Kidney (tissue), 14 donors: ENCODE results near the gene CYS1. TPM values are rescaled to one million over a fixed set of nuclear protein-coding genes. Genes with fewer than 3 reads are reported as not detected.

Experiments used
- DNase-seq, 5 donors: peaks; one replicate each; pipeline ENCODE4 v3.0.0-alpha.2; 2013 to 2020
- FAIRE-seq: peaks from 2 replicates; lab custom pipeline; 2012; peaks lifted over from hg19 to GRCh38; lab: Jason Lieb, UNC
- H3K27ac ChIP-seq, 2 donors: one replicate each; pipeline ENCODE4 v1.7.0; 2013; ENCODE audit warnings: low read depth in 2 of 2, low read length in 2 of 2, inconsistent platforms in 1 of 2
- H3K27me3 ChIP-seq: one replicate; pipeline ENCODE4 v1.7.1; 2013; ENCODE audit warnings: low read length, inconsistent platforms; ENCODE audit not compliant: control insufficient read depth, insufficient read depth
- H3K36me3 ChIP-seq, 3 donors: one replicate each; pipeline versions ENCODE4 v1.7.0 to v1.7.1; 2013; ENCODE audit warnings: low read length in 3 of 3, control low read depth in 1 of 3, inconsistent platforms in 1 of 3; ENCODE audit not compliant: insufficient read depth in 3 of 3, control insufficient read depth in 2 of 3
- H3K4me1 ChIP-seq, 3 donors: one replicate each; pipeline versions ENCODE4 v1.7.0 to v1.7.1; 2013; ENCODE audit warnings: low read length in 3 of 3, inconsistent platforms in 1 of 3, low read depth in 1 of 3; ENCODE audit not compliant: control insufficient read depth in 2 of 3, insufficient read depth in 2 of 3
- H3K4me3 ChIP-seq, 3 donors: one replicate each; pipeline versions ENCODE4 v1.7.0 to v1.8.1; 2013; ENCODE audit warnings: low read length in 3 of 3, control low read depth in 1 of 3, inconsistent platforms in 1 of 3
- H3K9ac ChIP-seq, 3 donors: one replicate each; pipeline versions ENCODE4 v1.7.0 to v1.7.1; 2013; ENCODE audit warnings: low read length in 3 of 3, control low read depth in 1 of 3, inconsistent platforms in 1 of 3
- H3K9me3 ChIP-seq, 3 donors: one replicate each; pipeline versions ENCODE4 v1.7.0 to v1.7.1; 2013; ENCODE audit warnings: low read length in 3 of 3, control low read depth in 1 of 3, inconsistent platforms in 1 of 3; ENCODE audit not compliant: control insufficient read depth in 2 of 3, insufficient read depth in 1 of 3
- CTCF ChIP-seq: IDR thresholded peaks from 3 replicates; pipeline ENCODE4 v1.5.1; 2012; ENCODE audit warnings: mild to moderate bottlenecking, moderate library complexity, borderline replicate concordance; ENCODE audit not compliant: insufficient read depth; ENCODE audit errors: extremely low read depth
- intact Hi-C: fragments of 100-400 bp; cut with DNase I; formaldehyde crosslinking; loops from one replicate; pipeline ENCODE4 v1.11.1; 2022
- polyA plus RNA-seq: library from polyadenylated mRNA; stranded (reverse); fragments of 350-450 nt; fragmentation: Illumina TruSeq; extraction: RNeasy Lipid Tissue Mini Kit (QIAGEN cat#74804); gene quantifications from one replicate; pipeline ENCODE4 v1.2.3, GENCODE V29; 2014; ENCODE audit warnings: low read depth, low replicate concordance; ENCODE audit not compliant: insufficient read depth
- total RNA-seq: library from RNA; stranded (reverse); fragmentation: NEBNext Ultra II Directional; extraction: Animal tissue kit (Norgen Biotek cat#: 25700); gene quantifications from one replicate; pipeline ENCODE4 v1.2.1, GENCODE V29; 2021
- donor health status: control.
- donor health status: control.
- donor health status: control.
- donor health status: control.
- donor health status: control.
- donor health status: DM: yes; HTN: yes; CAD: no.
- donor health status: Normal renal cell carcinoma (clear cell type).

CYS1 gene
- total and polyA plus RNA-seq, 2 donors from 2014 or later: 245 to 276 TPM

- peak in 1 of 5 donors; percentile 15 for DNase-seq
- TF ChIP-seq CTCF: no peak
- Histone ChIP-seq H3K27ac (peak overlapping the region in 1 of 2 donors; percentile 1), H3K9ac (no peak overlapping the region), H3K27me3 (no peaks in the 10 kb centered on the region), H3K36me3 (peaks cover 5 to 21% (median 12%) of the 10 kb centered on the region in 3 donors), H3K9me3 (no peaks in the 10 kb centered on the region), H3K4me1 (peaks cover 0 to 32% (median 27%) of the 10 kb centered on the region in 3 donors), H3K4me3 (no peak overlapping the region)
- no peak for FAIRE-seq
- intact Hi-C loops: no loop called here
Measured at GRCh38 chr2:10046931-10047330, 33.3 kb downstream of the CYS1 start.

- intact Hi-C loops: no loop called here
- peak overlapping the region; percentile 71 to 74 for H3K27ac ChIP-seq
- peak overlapping the region in 2 of 3 donors; percentile 50 to 77 for H3K4me3 ChIP-seq
- H3K36me3 ChIP-seq: peaks cover 5 to 20% (median 12%) of the 10 kb centered on the region in 3 donors
- DNase-seq: peak in 1 of 5 donors; percentile 85
- peaks cover 0 to 38% (median 30%) of the 10 kb centered on the region in 3 donors for H3K4me1 ChIP-seq
- FAIRE-seq: peak; percentile 19
- no peak for TF ChIP-seq CTCF
- H3K27me3 ChIP-seq: no peaks in the 10 kb centered on the region
- no peaks in the 10 kb centered on the region for H3K9me3 ChIP-seq
- peak overlapping the region in 1 of 3 donors; percentile 51 for H3K9ac ChIP-seq
Measured at GRCh38 chr2:10045561-10046355, 34.5 kb downstream of the CYS1 start.

GRCh38 chr2:10043906-10044601 lies 36.2 kb downstream of the CYS1 start:
- Histone ChIP-seq H3K4me1 (peaks cover 0 to 41% (median 36%) of the 10 kb centered on the region in 3 donors), H3K36me3 (peaks cover 1 to 20% (median 9%) of the 10 kb centered on the region in 3 donors), H3K27me3 (no peaks in the 10 kb centered on the region), H3K9me3 (no peaks in the 10 kb centered on the region), H3K4me3 (peak overlapping the region; percentile 48 to 77 (median 70)), H3K27ac (peak overlapping the region; percentile 99), H3K9ac (peak overlapping the region in 2 of 3 donors; percentile 72 to 77)
- peak; percentile 96 to 99 (median 97) for DNase-seq
- intact Hi-C loops: no loop called here
- no peak for TF ChIP-seq CTCF
- no peak for FAIRE-seq
